ENCODE results near the gene TNNC1.

The TNNC1 gene

GRCh38 chr3:52484680-52485461 lies 31.0 kb upstream of the TNNC1 start:
- DNase-seq (ENCODE audit: low read depth in 2 of 2): no peak

- DNase-seq (ENCODE audit: low read depth in 2 of 2): no peak
Measured at GRCh38 chr3:52483577-52484381, 29.9 kb upstream of the TNNC1 start.

GRCh38 chr3:52483081-52483480 lies 29.2 kb upstream of the TNNC1 start:
- no peak for DNase-seq (ENCODE audit: low read depth in 2 of 2)

GRCh38 chr3:52481819-52482521 lies 28.1 kb upstream of the TNNC1 start:
- no peak for DNase-seq (ENCODE audit: low read depth in 2 of 2)

GRCh38 chr3:52480768-52481715 lies 27.2 kb upstream of the TNNC1 start:
- no peak for DNase-seq (ENCODE audit: low read depth in 2 of 2)

GRCh38 chr3:52479877-52480575 lies 26.2 kb upstream of the TNNC1 start:
- no peak for DNase-seq (ENCODE audit: low read depth in 2 of 2)

- no peak for DNase-seq (ENCODE audit: low read depth in 2 of 2)
Measured at GRCh38 chr3:52479037-52479876, 25.4 kb upstream of the TNNC1 start.

- DNase-seq (ENCODE audit: low read depth in 2 of 2): no peak
Measured at GRCh38 chr3:52477796-52478095, 23.9 kb upstream of the TNNC1 start.

GRCh38 chr3:52477076-52477795 lies 23.4 kb upstream of the TNNC1 start:
- no peak for DNase-seq (ENCODE audit: low read depth in 2 of 2)

- DNase-seq (ENCODE audit: low read depth in 2 of 2): no peak
Measured at GRCh38 chr3:52473026-52473425, 19.2 kb upstream of the TNNC1 start.

- DNase-seq (ENCODE audit: low read depth in 2 of 2): no peak
Measured at GRCh38 chr3:52472239-52473000, 18.6 kb upstream of the TNNC1 start.

- DNase-seq (ENCODE audit: low read depth in 2 of 2): no peak
Measured at GRCh38 chr3:52471371-52472238, 17.8 kb upstream of the TNNC1 start.

GRCh38 chr3:52470920-52471319 lies 17.1 kb upstream of the TNNC1 start:
- no peak for DNase-seq (ENCODE audit: low read depth in 2 of 2)

- DNase-seq (ENCODE audit: low read depth in 2 of 2): no peak
Measured at GRCh38 chr3:52469001-52469400, 15.2 kb upstream of the TNNC1 start.

GRCh38 chr3:52468336-52468735 lies 14.5 kb upstream of the TNNC1 start:
- no peak for DNase-seq (ENCODE audit: low read depth in 2 of 2)

GRCh38 chr3:52463416-52463815 lies 9.6 kb upstream of the TNNC1 start:
- no peak for DNase-seq (ENCODE audit: low read depth in 2 of 2)

- no peak for DNase-seq (ENCODE audit: low read depth in 2 of 2)
Measured at GRCh38 chr3:52461874-52462273, 8.0 kb upstream of the TNNC1 start.

Measured in stimulated activated CD8-positive, alpha-beta memory T cell treated with anti-CD3 and anti-CD28 coated beads, Interleukin-2, amount 100 ng/mL, for 48 hours (primary cell).